ENCODE results near the gene ZNF148. TPM values are rescaled to one million over a fixed set of nuclear protein-coding genes. Genes with fewer than 3 reads are reported as not detected.

The ZNF148 gene
- total RNA-seq, 1 experiment from 2014 or later, result 55.8 TPM

DNA sequence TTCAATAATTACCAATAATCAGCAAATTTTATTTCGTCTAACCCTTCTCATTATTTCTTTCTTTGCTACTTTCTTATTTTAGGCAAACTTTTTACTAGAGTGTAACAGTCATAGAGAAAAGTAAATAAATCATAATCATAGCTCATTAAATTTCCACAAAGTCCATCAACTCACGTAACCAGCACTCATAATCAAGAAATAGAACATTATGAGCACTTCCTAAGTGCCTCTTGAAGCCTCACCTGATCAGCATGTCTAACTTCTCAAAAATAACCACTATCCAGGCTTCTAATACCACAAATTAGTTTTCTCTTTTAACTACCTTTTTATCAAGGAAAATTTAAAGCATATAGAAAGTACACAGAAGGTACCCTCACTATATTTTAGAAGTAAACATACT lies 124.2 kb downstream of the ZNF148 start:
- TF ChIP-seq, protein P1, sequence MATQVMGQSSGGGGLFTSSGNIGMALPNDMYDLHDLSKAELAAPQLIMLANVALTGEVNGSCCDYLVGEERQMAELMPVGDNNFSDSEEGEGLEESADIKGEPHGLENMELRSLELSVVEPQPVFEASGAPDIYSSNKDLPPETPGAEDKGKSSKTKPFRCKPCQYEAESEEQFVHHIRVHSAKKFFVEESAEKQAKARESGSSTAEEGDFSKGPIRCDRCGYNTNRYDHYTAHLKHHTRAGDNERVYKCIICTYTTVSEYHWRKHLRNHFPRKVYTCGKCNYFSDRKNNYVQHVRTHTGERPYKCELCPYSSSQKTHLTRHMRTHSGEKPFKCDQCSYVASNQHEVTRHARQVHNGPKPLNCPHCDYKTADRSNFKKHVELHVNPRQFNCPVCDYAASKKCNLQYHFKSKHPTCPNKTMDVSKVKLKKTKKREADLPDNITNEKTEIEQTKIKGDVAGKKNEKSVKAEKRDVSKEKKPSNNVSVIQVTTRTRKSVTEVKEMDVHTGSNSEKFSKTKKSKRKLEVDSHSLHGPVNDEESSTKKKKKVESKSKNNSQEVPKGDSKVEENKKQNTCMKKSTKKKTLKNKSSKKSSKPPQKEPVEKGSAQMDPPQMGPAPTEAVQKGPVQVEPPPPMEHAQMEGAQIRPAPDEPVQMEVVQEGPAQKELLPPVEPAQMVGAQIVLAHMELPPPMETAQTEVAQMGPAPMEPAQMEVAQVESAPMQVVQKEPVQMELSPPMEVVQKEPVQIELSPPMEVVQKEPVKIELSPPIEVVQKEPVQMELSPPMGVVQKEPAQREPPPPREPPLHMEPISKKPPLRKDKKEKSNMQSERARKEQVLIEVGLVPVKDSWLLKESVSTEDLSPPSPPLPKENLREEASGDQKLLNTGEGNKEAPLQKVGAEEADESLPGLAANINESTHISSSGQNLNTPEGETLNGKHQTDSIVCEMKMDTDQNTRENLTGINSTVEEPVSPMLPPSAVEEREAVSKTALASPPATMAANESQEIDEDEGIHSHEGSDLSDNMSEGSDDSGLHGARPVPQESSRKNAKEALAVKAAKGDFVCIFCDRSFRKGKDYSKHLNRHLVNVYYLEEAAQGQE (IDR thresholded peaks at IDR 0.05; ENCODE audit: insufficient read depth in 1 of 2, low read depth in 2 of 2, low read length in 1 of 2), result no peak
- DNase-seq (ENCODE audit: low read depth, low spot score) (no peak), ATAC-seq (no peak)
- no peaks in the 10 kb centered on the region for H3K36me3 ChIP-seq (ENCODE audit: control insufficient read depth, insufficient read depth, low read length)
- intact Hi-C loops (cut with micrococcal nuclease; ENCODE audit: unreplicated experiment) (no loop called here), in situ Hi-C loops (cut with HindIII; ENCODE audit: low pct_unique_long_range_greater_than_20kb, low sequenced_read_pairs) (no loop called here)
- no peaks in the 10 kb centered on the region for H3K4me1 ChIP-seq (ENCODE audit: control insufficient read depth, insufficient read depth, low read length)
- H3K27ac ChIP-seq (ENCODE audit: low read length), result no peak overlapping the region
- ChIA-PET CTCF (no interaction called here), POLR2A (no interaction called here)
- H3K9me3 ChIP-seq (ENCODE audit: control insufficient read depth, insufficient read depth, low read depth, low read length), result no peaks in the 10 kb centered on the region
- no peaks in the 10 kb centered on the region for H3K27me3 ChIP-seq (ENCODE audit: control insufficient read depth, insufficient read depth, low read length)
- H3K4me3 ChIP-seq (ENCODE audit: low read depth in 2 of 2, low read length in 2 of 2), result no peak overlapping the region
- no TSS peak for BruUV-seq (replicated peaks)

DNA sequence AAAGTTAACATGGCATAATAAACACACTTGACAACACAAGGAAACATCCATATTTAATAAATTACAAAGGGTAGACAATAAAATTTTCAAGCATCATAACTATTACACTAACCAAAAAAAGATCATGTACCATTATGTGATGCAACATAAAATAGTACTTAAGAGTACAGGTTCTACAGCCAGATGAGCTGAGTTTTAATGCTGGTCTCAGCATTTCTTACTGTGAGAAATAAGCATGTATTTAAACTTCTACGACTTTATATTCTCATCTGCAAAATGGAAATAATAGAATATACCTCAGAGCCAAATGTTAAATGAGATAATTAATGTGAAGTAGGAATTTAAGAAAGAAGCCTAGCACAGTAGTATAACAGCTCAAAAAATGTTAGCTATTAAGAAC lies 128.9 kb downstream of the ZNF148 start:
- DNase-seq (ENCODE audit: low read depth, low spot score) (no peak), ATAC-seq (no peak)
- Histone ChIP-seq H3K27me3 (ENCODE audit: control insufficient read depth, insufficient read depth, low read length) (no peaks in the 10 kb centered on the region), H3K4me1 (ENCODE audit: control insufficient read depth, insufficient read depth, low read length) (no peaks in the 10 kb centered on the region), H3K4me3 (ENCODE audit: low read depth in 2 of 2, low read length in 2 of 2) (no peak overlapping the region), H3K36me3 (ENCODE audit: control insufficient read depth, insufficient read depth, low read length) (no peaks in the 10 kb centered on the region), H3K9me3 (ENCODE audit: control insufficient read depth, insufficient read depth, low read depth, low read length) (no peaks in the 10 kb centered on the region), H3K27ac (ENCODE audit: low read length) (no peak overlapping the region)
- in situ Hi-C loops (cut with HindIII; ENCODE audit: low pct_unique_long_range_greater_than_20kb, low sequenced_read_pairs), result no loop called here
- intact Hi-C loops (cut with micrococcal nuclease; ENCODE audit: unreplicated experiment), result no loop called here
- ChIA-PET POLR2A (interaction anchor here (0.6 kb wide), 1 partner anchor 244 kb away, joined by 3 read pairs; no protein-coding TSS in a partner anchor), CTCF (no interaction called here)
- TF ChIP-seq, protein P1 (IDR thresholded peaks at IDR 0.05; ENCODE audit: insufficient read depth in 1 of 2, low read depth in 2 of 2, low read length in 1 of 2), result no peak
- TF ChIP-seq TCF7L2 (IDR thresholded peaks at IDR 0.05; ENCODE audit: low read depth, low read length) (no peak), POLR2AphosphoS5 (IDR thresholded peaks at IDR 0.05; ENCODE audit: low read depth, low read length) (no peak)
- no TSS peak for BruUV-seq (replicated peaks)

DNA sequence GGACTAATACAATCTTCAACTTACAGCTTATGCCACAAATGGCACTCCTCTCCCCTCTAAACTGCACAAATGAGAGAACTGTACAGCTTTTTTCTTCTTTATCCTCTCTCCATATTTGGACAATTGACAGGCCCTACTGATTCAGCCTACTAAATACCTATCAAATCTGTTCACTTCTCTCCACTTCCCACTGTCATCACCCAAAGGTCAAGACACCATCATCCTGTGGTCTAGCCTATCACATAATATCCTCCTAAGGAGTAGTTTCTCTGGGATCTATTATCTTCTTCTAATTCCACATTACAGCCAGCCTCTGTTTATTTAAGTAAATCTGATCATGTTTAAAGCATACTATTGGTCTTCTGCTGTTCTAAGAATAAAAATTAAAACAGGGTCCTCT lies 129.6 kb downstream of the ZNF148 start:
- H3K36me3 ChIP-seq (ENCODE audit: control insufficient read depth, insufficient read depth, low read length), result no peaks in the 10 kb centered on the region
- intact Hi-C loops (cut with micrococcal nuclease; ENCODE audit: unreplicated experiment), result no loop called here
- no peak overlapping the region for H3K4me3 ChIP-seq (ENCODE audit: low read depth in 2 of 2, low read length in 2 of 2)
- DNase-seq (ENCODE audit: low read depth, low spot score), result no peak
- ChIA-PET POLR2A (interaction anchor here (0.6 kb wide), 1 partner anchor 245 kb away, joined by 3 read pairs; no protein-coding TSS in a partner anchor), CTCF (no interaction called here)
- H3K9me3 ChIP-seq (ENCODE audit: control insufficient read depth, insufficient read depth, low read depth, low read length), result no peaks in the 10 kb centered on the region
- H3K27ac ChIP-seq (ENCODE audit: low read length), result no peak overlapping the region
- no peak for ATAC-seq
- in situ Hi-C loops (cut with HindIII; ENCODE audit: low pct_unique_long_range_greater_than_20kb, low sequenced_read_pairs), result no loop called here
- TF ChIP-seq, protein P2, sequence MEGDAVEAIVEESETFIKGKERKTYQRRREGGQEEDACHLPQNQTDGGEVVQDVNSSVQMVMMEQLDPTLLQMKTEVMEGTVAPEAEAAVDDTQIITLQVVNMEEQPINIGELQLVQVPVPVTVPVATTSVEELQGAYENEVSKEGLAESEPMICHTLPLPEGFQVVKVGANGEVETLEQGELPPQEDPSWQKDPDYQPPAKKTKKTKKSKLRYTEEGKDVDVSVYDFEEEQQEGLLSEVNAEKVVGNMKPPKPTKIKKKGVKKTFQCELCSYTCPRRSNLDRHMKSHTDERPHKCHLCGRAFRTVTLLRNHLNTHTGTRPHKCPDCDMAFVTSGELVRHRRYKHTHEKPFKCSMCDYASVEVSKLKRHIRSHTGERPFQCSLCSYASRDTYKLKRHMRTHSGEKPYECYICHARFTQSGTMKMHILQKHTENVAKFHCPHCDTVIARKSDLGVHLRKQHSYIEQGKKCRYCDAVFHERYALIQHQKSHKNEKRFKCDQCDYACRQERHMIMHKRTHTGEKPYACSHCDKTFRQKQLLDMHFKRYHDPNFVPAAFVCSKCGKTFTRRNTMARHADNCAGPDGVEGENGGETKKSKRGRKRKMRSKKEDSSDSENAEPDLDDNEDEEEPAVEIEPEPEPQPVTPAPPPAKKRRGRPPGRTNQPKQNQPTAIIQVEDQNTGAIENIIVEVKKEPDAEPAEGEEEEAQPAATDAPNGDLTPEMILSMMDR (IDR thresholded peaks at IDR 0.05), result no peak
- TF ChIP-seq TCF7L2 (IDR thresholded peaks at IDR 0.05; ENCODE audit: low read depth, low read length), result no peak
- no peak for TF ChIP-seq POLR2AphosphoS5 (IDR thresholded peaks at IDR 0.05; ENCODE audit: low read depth, low read length)
- no peak for TF ChIP-seq SIN3A (IDR thresholded peaks at IDR 0.05; ENCODE audit: borderline replicate concordance, insufficient read depth, low read depth, low read length)
- TF ChIP-seq, protein P1 (IDR thresholded peaks at IDR 0.05; ENCODE audit: insufficient read depth in 1 of 2, low read depth in 2 of 2, low read length in 1 of 2), result no peak
- H3K27me3 ChIP-seq (ENCODE audit: control insufficient read depth, insufficient read depth, low read length), result no peaks in the 10 kb centered on the region
- H3K4me1 ChIP-seq (ENCODE audit: control insufficient read depth, insufficient read depth, low read length), result no peaks in the 10 kb centered on the region
- BruUV-seq (replicated peaks), result no TSS peak
